Right lobe of liver (tissue), 4 donors: ENCODE measurements around the gene PPEF1.

Source experiments
- CTCF ChIP-seq, 4 donors: fragments of 200-600 bp in 3 of 4; fragments of 450-650 bp in 1 of 4; IDR thresholded peaks; one replicate each; pipeline versions ENCODE4 v1.5.1 to v1.8.0; 2016 to 2022; ENCODE audit warnings: antibody characterized with exemption in 4 of 4, mild to moderate bottlenecking in 2 of 4
- POLR2A ChIP-seq: fragments of 450-650 bp; IDR thresholded peaks from one replicate; pipeline ENCODE4 v1.6.1; 2017; ENCODE audit warnings: antibody characterized with exemption, mild to moderate bottlenecking
- donor health status: DM: no; HTN: no; CAD: no.
- donor health status: DM: no; HTN: no; CAD: no.
- donor health status: DM: no; HTN: yes; CAD: no.

- TF ChIP-seq POLR2A (no peak), CTCF (IDR thresholded peaks at IDR 0.05) (no peak)
Observed at GRCh38 chrX:18825375-18825774, 117.9 kb downstream of the PPEF1 start.
